MM.1S (cell line): ENCODE measurements around the gene TESK2.
"Not testable (repeated sequence)": the region's sequence is repeated elsewhere in the genome, so short reads cannot be mapped to it uniquely, and the experiment has no call there.

Source experiments
- DNase-seq: peaks from one replicate; pipeline ENCODE4 v3.0.0-alpha.2; 2015
- H2AFZ ChIP-seq: fragments of 300-600 bp; sonication (generic); 2 replicates; pipeline ENCODE4 v1.6.0; 2016; ENCODE audit warnings: antibody characterized with exemption, low read length
- H3F3A ChIP-seq: fragments of 300-600 bp; sonication (generic); 2 replicates; pipeline ENCODE4 v1.6.1; 2016; ENCODE audit warnings: mild to moderate bottlenecking, antibody characterized with exemption, low read length, moderate library complexity, mixed read lengths; ENCODE audit not compliant: insufficient read depth
- H3K27ac ChIP-seq: fragments of 300-600 bp; sonication (generic); 2 replicates; pipeline ENCODE4 v1.5.1; 2016; ENCODE audit warnings: mild to moderate bottlenecking, low read length
- H3K27me3 ChIP-seq: fragments of 300-600 bp; sonication (generic); replicated peaks from 2 replicates; pipeline ENCODE4 v1.6.0; 2016; ENCODE audit warnings: low read length; ENCODE audit not compliant: insufficient read depth
- H3K36me3 ChIP-seq: fragments of 300-600 bp; sonication (generic); replicated peaks from 2 replicates; pipeline ENCODE4 v1.6.1; 2016; ENCODE audit warnings: mild to moderate bottlenecking, low read length, mixed read lengths; ENCODE audit not compliant: insufficient read depth
- H3K4me1 ChIP-seq: fragments of 300-600 bp; sonication (generic); 2 replicates; pipeline ENCODE4 v1.6.1; 2016; ENCODE audit warnings: low read length, mixed read lengths
- H3K4me2 ChIP-seq: fragments of 300-600 bp; sonication (generic); 2 replicates; pipeline ENCODE4 v1.6.0; 2016; ENCODE audit warnings: low read depth, low read length
- H3K4me3 ChIP-seq: fragments of 300-600 bp; sonication (generic); 2 replicates; pipeline ENCODE4 v1.5.1; 2016; ENCODE audit warnings: low read length, mixed read lengths
- H3K79me2 ChIP-seq: fragments of 300-600 bp; sonication (generic); 2 replicates; pipeline ENCODE4 v1.6.1; 2016; ENCODE audit warnings: mixed run types, low read length, mixed read lengths
- H3K9ac ChIP-seq: fragments of 300-600 bp; sonication (generic); 2 replicates; pipeline ENCODE4 v1.6.1; 2016; ENCODE audit warnings: low read length, mixed read lengths
- H3K9me2 ChIP-seq: fragments of 300-600 bp; sonication (generic); replicated peaks from 2 replicates; pipeline ENCODE4 v1.6.1; 2016; ENCODE audit warnings: mild to moderate bottlenecking, low read length, mixed read lengths; ENCODE audit not compliant: insufficient read depth
- H3K9me3 ChIP-seq: fragments of 300-600 bp; sonication (generic); replicated peaks from 2 replicates; pipeline ENCODE4 v1.6.1; 2016; ENCODE audit warnings: mild to moderate bottlenecking, low read length, mixed read lengths; ENCODE audit not compliant: insufficient read depth
- H4K20me1 ChIP-seq: fragments of 300-600 bp; sonication (generic); 2 replicates; pipeline ENCODE4 v1.6.1; 2016; ENCODE audit warnings: mild to moderate bottlenecking, low read length, moderate library complexity, mixed read lengths; ENCODE audit not compliant: insufficient read depth
- CTCF ChIP-seq: fragments of 300-600 bp; sonication (generic); IDR thresholded peaks from 2 replicates; pipeline ENCODE4 v1.5.1; 2016; ENCODE audit warnings: antibody characterized with exemption, low read length, mixed read lengths
- EZH2 ChIP-seq: fragments of 300-600 bp; sonication (generic); optimal IDR thresholded peaks from 2 replicates; pipeline ENCODE3; 2017; ENCODE audit warnings: low read depth, mild to moderate bottlenecking, antibody characterized with exemption, low read length, mixed read lengths
- EZH2phosphoT487 ChIP-seq: fragments of 300-600 bp; sonication (generic); IDR thresholded peaks from 2 replicates; pipeline ENCODE4 v1.6.1; 2018; ENCODE audit warnings: antibody characterized with exemption, low read length

TESK2 gene

GRCh38 chr1:45479039-45479748 lies 11.8 kb downstream of the TESK2 start:
- Histone ChIP-seq H3F3A (peaks cover 4% of the 10 kb centered on the region; the same call in 1 of the 2 replicates), H3K27ac (no peak overlapping the region), H4K20me1 (no peaks in the 10 kb centered on the region), H3K9ac (no peak overlapping the region), H3K4me3 (no peak overlapping the region), H3K9me2 (no peaks in the 10 kb centered on the region), H3K79me2 (no peaks in the 10 kb centered on the region), H3K9me3 (no peaks in the 10 kb centered on the region), H3K36me3 (no peaks in the 10 kb centered on the region), H3K4me1 (no peaks in the 10 kb centered on the region), H2AFZ (no peak overlapping the region), H3K27me3 (no peaks in the 10 kb centered on the region), H3K4me2 (peak overlapping the region; percentile 27; the same call in 1 of the 2 replicates)
- no peak for TF ChIP-seq CTCF
- TF ChIP-seq EZH2phosphoT487: no peak
- TF ChIP-seq EZH2: no peak
- no peak for DNase-seq

- no peaks in the 10 kb centered on the region for H4K20me1 ChIP-seq
- H3K27me3 ChIP-seq: no peaks in the 10 kb centered on the region
- no peak for DNase-seq
- no peak overlapping the region for H3K27ac ChIP-seq
- H2AFZ ChIP-seq: no peak overlapping the region
- H3K79me2 ChIP-seq: no peaks in the 10 kb centered on the region
- peaks cover 2% of the 10 kb centered on the region; the same call in 1 of the 2 replicates for H3K4me1 ChIP-seq
- no peak overlapping the region for H3K9ac ChIP-seq
- H3K9me2 ChIP-seq: no peaks in the 10 kb centered on the region
- TF ChIP-seq EZH2 (no peak), CTCF (no peak), EZH2phosphoT487 (no peak)
- H3K4me2 ChIP-seq: no peak overlapping the region
- H3F3A ChIP-seq: peaks cover 7% of the 10 kb centered on the region; the same call in 1 of the 2 replicates
- H3K4me3 ChIP-seq: no peak overlapping the region
- no peaks in the 10 kb centered on the region for H3K9me3 ChIP-seq
- no peaks in the 10 kb centered on the region for H3K36me3 ChIP-seq
These were observed 12.7 kb downstream of the TESK2 start for GRCh38 chr1:45478121-45478814.

DNA sequence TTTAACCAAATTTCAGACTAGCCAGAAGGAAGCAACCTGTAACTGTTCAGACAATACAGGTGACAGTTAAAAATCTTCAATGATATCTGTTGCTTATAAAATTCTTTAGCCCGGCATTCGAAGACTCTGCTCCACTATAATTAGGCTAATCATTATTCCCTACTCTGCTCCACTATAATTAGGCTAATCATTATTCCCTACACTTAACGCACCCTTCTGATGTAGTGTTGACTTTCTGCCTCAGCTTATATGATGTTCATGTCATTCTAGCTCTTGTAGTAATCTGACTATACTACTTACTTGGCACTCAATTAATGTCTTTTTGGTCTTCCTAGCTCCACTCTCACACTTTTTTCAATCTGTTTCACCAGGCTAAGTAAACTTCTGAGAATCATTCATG lies 13.3 kb downstream of the TESK2 start:
- TF ChIP-seq EZH2 (no peak), CTCF (no peak), EZH2phosphoT487 (no peak)
- Histone ChIP-seq H3F3A (peaks cover 10% of the 10 kb centered on the region; the same call in 1 of the 2 replicates), H3K9me2 (no peaks in the 10 kb centered on the region), H3K4me1 (peaks cover 5% of the 10 kb centered on the region; the same call in 1 of the 2 replicates), H3K36me3 (no peaks in the 10 kb centered on the region), H3K79me2 (no peaks in the 10 kb centered on the region), H3K4me3 (no peak overlapping the region), H3K27ac (no peak overlapping the region), H2AFZ (no peak overlapping the region), H4K20me1 (no peaks in the 10 kb centered on the region), H3K4me2 (no peak overlapping the region), H3K27me3 (no peaks in the 10 kb centered on the region), H3K9ac (no peak overlapping the region), H3K9me3 (no peaks in the 10 kb centered on the region)
- no peak for DNase-seq

DNA sequence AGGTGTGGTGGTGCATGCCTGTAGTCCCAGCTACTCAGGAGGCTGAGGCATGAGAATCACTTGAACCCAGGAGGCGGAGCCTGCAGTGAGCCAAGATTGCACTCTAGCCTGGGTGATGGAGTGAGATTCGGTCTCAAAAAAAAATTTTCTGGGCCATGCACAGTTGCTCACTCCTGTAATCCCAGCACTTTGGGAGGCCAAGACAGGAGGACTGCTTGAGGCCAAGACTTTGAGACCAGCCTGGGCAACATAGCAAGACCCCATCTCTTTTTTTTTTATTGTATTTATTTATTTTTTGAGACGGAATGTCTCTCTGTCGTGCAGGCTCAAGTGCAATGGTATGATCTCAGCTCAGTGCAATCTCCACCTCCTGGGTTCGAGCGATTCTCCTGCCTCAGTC lies 16.8 kb downstream of the TESK2 start:
- not testable (repeated sequence) for H2AFZ ChIP-seq, H3K4me2 ChIP-seq, H3K4me3 ChIP-seq, H3K36me3 ChIP-seq, H3K79me2 ChIP-seq, H3K27ac ChIP-seq, H3K9me3 ChIP-seq, DNase-seq, H3K9me2 ChIP-seq, H4K20me1 ChIP-seq, H3K9ac ChIP-seq, H3K27me3 ChIP-seq
- H3F3A ChIP-seq: peaks cover 10% of the 10 kb centered on the region; the same call in 1 of the 2 replicates
- peaks cover 20% of the 10 kb centered on the region for H3K4me1 ChIP-seq
